Liver (tissue), 9 donors: ENCODE measurements around the gene GPATCH2L. TPM values are rescaled to one million over a fixed set of nuclear protein-coding genes. Genes with fewer than 3 reads are reported as not detected.

ENCODE experiments used
- DNase-seq: peaks from one replicate; pipeline ENCODE4 v3.0.0-alpha.2; 2017; ENCODE audit warnings: low spot score
- H3K27ac ChIP-seq, 2 donors: one replicate each; pipeline ENCODE4 v1.7.0; 2013; ENCODE audit warnings: inconsistent platforms in 2 of 2, low read length in 2 of 2, control low read depth in 1 of 2, low read depth in 1 of 2, mild to moderate bottlenecking in 1 of 2
- H3K27me3 ChIP-seq, 4 donors: one replicate each; pipeline versions ENCODE4 v1.6.1 to v1.7.0; 2013; ENCODE audit warnings: low read length in 3 of 4, inconsistent platforms in 1 of 4, mild to moderate bottlenecking in 1 of 4, moderate library complexity in 1 of 4; ENCODE audit not compliant: control insufficient read depth in 4 of 4, insufficient read depth in 4 of 4
- H3K36me3 ChIP-seq, 4 donors: one replicate each; pipeline versions ENCODE4 v1.6.1 to v1.7.0; 2013; ENCODE audit warnings: low read length in 3 of 4, mild to moderate bottlenecking in 3 of 4, low read depth in 1 of 4, moderate library complexity in 1 of 4; ENCODE audit not compliant: control insufficient read depth in 4 of 4, insufficient read depth in 3 of 4
- H3K4me1 ChIP-seq, 4 donors: one replicate each; pipeline versions ENCODE4 v1.6.1 to v1.7.0; 2013; ENCODE audit warnings: low read length in 3 of 4, mild to moderate bottlenecking in 3 of 4, moderate library complexity in 1 of 4; ENCODE audit not compliant: control insufficient read depth in 4 of 4, insufficient read depth in 4 of 4
- H3K4me3 ChIP-seq, 3 donors: one replicate each; pipeline versions ENCODE4 v1.6.1 to v1.7.0; 2013; ENCODE audit warnings: low read length in 3 of 3, control low read depth in 1 of 3, low read depth in 1 of 3, mild to moderate bottlenecking in 1 of 3
- H3K9ac ChIP-seq, 2 donors: one replicate each; pipeline ENCODE4 v1.7.0; 2013; ENCODE audit warnings: low read length in 2 of 2, mild to moderate bottlenecking in 2 of 2, moderate library complexity in 2 of 2, control low read depth in 1 of 2, low read depth in 1 of 2
- H3K9me3 ChIP-seq, 4 donors: one replicate each; pipeline versions ENCODE4 v1.6.1 to v1.7.0; 2013; ENCODE audit warnings: low read length in 3 of 4; ENCODE audit not compliant: control insufficient read depth in 4 of 4
- EGR1 ChIP-seq, 2 donors: IDR thresholded peaks; 2 replicates each; pipeline ENCODE4 v1.6.1; 2016 to 2018; ENCODE audit warnings: antibody characterized with exemption in 2 of 2, low read depth in 2 of 2
- HNF4A ChIP-seq, 2 donors: conservative IDR thresholded peaks; 2 replicates each; pipeline ENCODE4 v1.6.1; 2016; ENCODE audit warnings: antibody characterized with exemption in 2 of 2, mild to moderate bottlenecking in 2 of 2
- HNF4G ChIP-seq: IDR thresholded peaks from 2 replicates; pipeline ENCODE4 v1.6.1; 2016; ENCODE audit warnings: antibody characterized with exemption
- JUND ChIP-seq, 2 donors: IDR thresholded peaks; 2 replicates each; pipeline ENCODE4 v1.6.1; 2016; ENCODE audit warnings: antibody characterized with exemption in 2 of 2
- RAD21 ChIP-seq, 2 donors: IDR thresholded peaks; 2 replicates each; pipeline ENCODE4 v1.6.1; 2016; ENCODE audit warnings: antibody characterized with exemption in 2 of 2, mild to moderate bottlenecking in 2 of 2
- RXRA ChIP-seq, 2 donors: IDR thresholded peaks; 2 replicates each; pipeline ENCODE4 v1.6.1; 2017 to 2018; ENCODE audit warnings: antibody characterized with exemption in 2 of 2, mild to moderate bottlenecking in 1 of 2
- SP1 ChIP-seq: IDR thresholded peaks from 2 replicates; pipeline ENCODE4 v1.6.1; 2018; ENCODE audit warnings: antibody characterized with exemption, mild to moderate bottlenecking
- TAF1 ChIP-seq: conservative IDR thresholded peaks from 2 replicates; pipeline ENCODE4 v1.6.1; 2016; ENCODE audit warnings: antibody characterized with exemption, mild to moderate bottlenecking
- YY1 ChIP-seq: IDR thresholded peaks from 2 replicates; pipeline ENCODE4 v1.6.1; 2016; ENCODE audit warnings: antibody characterized with exemption, mild to moderate bottlenecking
- WGBS: extraction: QIAGEN DNeasy Blood & Tissue Kit; methylation state at CpG from one replicate; pipeline ENCODE4 v1.1.7; 2013; 5-methylcytosine and 5-hydroxymethylcytosine counted together
- polyA plus RNA-seq, 2 donors: library from polyadenylated mRNA; stranded (reverse) in 1 of 2; unstranded in 1 of 2; fragments of 200-250 nt in 1 of 2; fragments of >200 nt in 1 of 2; fragmentation: Nextera tagmentation in 1 of 2; extraction: Ambion mirVana in 1 of 2; gene quantifications; one replicate each; pipeline versions ENCODE4 v1.2.1 to v1.2.3, GENCODE V29; 2013 to 2015
- total RNA-seq, 2 donors: library from RNA; depleted of rRNA; stranded (reverse); fragments of >200 nt; gene quantifications; one replicate each; pipeline ENCODE4 v1.2.3, GENCODE V29; 2014
- TF ChIP-seq, protein P1 (sequence below): IDR thresholded peaks from 2 replicates; pipeline ENCODE4 v1.6.1; 2016; ENCODE audit warnings: antibody characterized with exemption, mild to moderate bottlenecking
- TF ChIP-seq, protein P2 (sequence below): fragments of 150-350 bp; IDR thresholded peaks from 2 replicates; pipeline ENCODE4 v1.5.1; 2017; ENCODE audit warnings: improper control_type of control experiment, low read depth, low read length; ENCODE audit not compliant: missing input control
- TF ChIP-seq, protein P3 (sequence below): IDR thresholded peaks from 2 replicates; pipeline ENCODE4 v1.6.1; 2016; ENCODE audit warnings: antibody characterized with exemption
- TF ChIP-seq, protein P4 (sequence below): IDR thresholded peaks from 2 replicates; pipeline ENCODE4 v1.6.1; 2016; ENCODE audit warnings: antibody characterized with exemption
- donor health status: healthy.
- donor health status: healthy.
- donor health status: healthy.
- donor health status: healthy.
- donor health status: healthy.

Gene GPATCH2L
- total and polyA plus RNA-seq, 4 donors, result 4.5 to 39.5 (median 15.8) TPM

DNA sequence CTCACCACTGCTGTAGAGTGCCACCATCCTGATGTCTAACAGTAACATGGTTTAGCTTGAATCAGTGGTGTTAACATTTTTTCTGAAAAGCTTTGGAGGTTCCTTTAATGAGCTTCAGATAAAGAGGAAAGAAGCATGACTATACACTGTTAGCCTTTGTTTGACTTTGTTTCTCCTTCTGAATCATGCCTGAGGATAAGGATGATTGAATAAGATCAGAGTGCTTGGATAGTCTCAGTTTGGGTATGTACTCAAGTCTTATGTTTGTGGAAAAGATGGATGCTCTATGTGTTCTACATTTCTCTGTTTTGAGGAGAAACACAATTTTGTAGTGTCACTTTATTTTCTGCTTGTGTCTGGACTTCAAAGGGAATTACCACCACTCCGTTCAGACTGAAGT lies 42.0 kb downstream of the GPATCH2L start:
- Histone ChIP-seq H3K4me1 (no peaks in the 10 kb centered on the region), H3K27ac (no peak overlapping the region), H3K27me3 (no peaks in the 10 kb centered on the region), H3K36me3 (peaks cover 2 to 36% (median 25%) of the 10 kb centered on the region in 4 donors), H3K9me3 (no peaks in the 10 kb centered on the region), H3K9ac (no peak overlapping the region), H3K4me3 (no peak overlapping the region)
- DNase-seq, result no peak
- TF ChIP-seq SP1, result no peak
- TF ChIP-seq, protein P1, sequence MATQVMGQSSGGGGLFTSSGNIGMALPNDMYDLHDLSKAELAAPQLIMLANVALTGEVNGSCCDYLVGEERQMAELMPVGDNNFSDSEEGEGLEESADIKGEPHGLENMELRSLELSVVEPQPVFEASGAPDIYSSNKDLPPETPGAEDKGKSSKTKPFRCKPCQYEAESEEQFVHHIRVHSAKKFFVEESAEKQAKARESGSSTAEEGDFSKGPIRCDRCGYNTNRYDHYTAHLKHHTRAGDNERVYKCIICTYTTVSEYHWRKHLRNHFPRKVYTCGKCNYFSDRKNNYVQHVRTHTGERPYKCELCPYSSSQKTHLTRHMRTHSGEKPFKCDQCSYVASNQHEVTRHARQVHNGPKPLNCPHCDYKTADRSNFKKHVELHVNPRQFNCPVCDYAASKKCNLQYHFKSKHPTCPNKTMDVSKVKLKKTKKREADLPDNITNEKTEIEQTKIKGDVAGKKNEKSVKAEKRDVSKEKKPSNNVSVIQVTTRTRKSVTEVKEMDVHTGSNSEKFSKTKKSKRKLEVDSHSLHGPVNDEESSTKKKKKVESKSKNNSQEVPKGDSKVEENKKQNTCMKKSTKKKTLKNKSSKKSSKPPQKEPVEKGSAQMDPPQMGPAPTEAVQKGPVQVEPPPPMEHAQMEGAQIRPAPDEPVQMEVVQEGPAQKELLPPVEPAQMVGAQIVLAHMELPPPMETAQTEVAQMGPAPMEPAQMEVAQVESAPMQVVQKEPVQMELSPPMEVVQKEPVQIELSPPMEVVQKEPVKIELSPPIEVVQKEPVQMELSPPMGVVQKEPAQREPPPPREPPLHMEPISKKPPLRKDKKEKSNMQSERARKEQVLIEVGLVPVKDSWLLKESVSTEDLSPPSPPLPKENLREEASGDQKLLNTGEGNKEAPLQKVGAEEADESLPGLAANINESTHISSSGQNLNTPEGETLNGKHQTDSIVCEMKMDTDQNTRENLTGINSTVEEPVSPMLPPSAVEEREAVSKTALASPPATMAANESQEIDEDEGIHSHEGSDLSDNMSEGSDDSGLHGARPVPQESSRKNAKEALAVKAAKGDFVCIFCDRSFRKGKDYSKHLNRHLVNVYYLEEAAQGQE, result no peak
- 92% methylated on average over 1 of the region's 1 CpG for WGBS

DNA sequence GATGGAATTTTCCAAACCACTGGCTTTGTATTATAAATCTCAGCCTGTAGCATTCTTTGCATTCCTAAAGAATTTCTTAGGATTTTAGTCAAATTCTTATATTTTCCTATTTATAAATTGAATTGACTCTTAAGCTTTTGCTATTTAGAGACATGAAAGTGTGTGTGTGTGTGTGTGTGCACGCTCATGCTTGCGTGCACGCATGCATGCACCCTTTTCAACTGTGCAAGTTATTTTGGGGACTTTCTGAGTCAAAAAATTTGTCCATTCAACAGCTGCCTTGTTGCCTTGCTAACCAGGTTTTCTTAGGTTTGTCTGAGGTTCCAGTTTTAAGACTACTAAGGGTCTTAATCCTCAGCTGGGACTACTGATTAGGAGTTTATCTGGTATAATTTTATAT lies 42.6 kb downstream of the GPATCH2L start:
- H3K4me1 ChIP-seq, result no peaks in the 10 kb centered on the region
- no peak overlapping the region for H3K4me3 ChIP-seq
- TF ChIP-seq HNF4G (no peak), HNF4A (conservative IDR thresholded peaks at IDR 0.05) (no peak), TAF1 (no peak), EGR1 (IDR thresholded peaks at IDR 0.05; ENCODE audit: low read depth in 2 of 2) (no peak), JUND (IDR thresholded peaks at IDR 0.05) (no peak), RAD21 (IDR thresholded peaks at IDR 0.05) (no peak), YY1 (no peak), RXRA (IDR thresholded peaks at IDR 0.05) (no peak)
- TF ChIP-seq, protein P2, sequence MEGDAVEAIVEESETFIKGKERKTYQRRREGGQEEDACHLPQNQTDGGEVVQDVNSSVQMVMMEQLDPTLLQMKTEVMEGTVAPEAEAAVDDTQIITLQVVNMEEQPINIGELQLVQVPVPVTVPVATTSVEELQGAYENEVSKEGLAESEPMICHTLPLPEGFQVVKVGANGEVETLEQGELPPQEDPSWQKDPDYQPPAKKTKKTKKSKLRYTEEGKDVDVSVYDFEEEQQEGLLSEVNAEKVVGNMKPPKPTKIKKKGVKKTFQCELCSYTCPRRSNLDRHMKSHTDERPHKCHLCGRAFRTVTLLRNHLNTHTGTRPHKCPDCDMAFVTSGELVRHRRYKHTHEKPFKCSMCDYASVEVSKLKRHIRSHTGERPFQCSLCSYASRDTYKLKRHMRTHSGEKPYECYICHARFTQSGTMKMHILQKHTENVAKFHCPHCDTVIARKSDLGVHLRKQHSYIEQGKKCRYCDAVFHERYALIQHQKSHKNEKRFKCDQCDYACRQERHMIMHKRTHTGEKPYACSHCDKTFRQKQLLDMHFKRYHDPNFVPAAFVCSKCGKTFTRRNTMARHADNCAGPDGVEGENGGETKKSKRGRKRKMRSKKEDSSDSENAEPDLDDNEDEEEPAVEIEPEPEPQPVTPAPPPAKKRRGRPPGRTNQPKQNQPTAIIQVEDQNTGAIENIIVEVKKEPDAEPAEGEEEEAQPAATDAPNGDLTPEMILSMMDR, result no peak
- TF ChIP-seq, protein P3, sequence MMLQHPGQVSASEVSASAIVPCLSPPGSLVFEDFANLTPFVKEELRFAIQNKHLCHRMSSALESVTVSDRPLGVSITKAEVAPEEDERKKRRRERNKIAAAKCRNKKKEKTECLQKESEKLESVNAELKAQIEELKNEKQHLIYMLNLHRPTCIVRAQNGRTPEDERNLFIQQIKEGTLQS, result no peak
- TF ChIP-seq, protein P4, sequence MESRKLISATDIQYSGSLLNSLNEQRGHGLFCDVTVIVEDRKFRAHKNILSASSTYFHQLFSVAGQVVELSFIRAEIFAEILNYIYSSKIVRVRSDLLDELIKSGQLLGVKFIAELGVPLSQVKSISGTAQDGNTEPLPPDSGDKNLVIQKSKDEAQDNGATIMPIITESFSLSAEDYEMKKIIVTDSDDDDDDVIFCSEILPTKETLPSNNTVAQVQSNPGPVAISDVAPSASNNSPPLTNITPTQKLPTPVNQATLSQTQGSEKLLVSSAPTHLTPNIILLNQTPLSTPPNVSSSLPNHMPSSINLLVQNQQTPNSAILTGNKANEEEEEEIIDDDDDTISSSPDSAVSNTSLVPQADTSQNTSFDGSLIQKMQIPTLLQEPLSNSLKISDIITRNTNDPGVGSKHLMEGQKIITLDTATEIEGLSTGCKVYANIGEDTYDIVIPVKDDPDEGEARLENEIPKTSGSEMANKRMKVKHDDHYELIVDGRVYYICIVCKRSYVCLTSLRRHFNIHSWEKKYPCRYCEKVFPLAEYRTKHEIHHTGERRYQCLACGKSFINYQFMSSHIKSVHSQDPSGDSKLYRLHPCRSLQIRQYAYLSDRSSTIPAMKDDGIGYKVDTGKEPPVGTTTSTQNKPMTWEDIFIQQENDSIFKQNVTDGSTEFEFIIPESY, result no peak
- no peaks in the 10 kb centered on the region for H3K27me3 ChIP-seq
- H3K27ac ChIP-seq, result no peak overlapping the region
- peaks cover 2 to 36% (median 25%) of the 10 kb centered on the region in 4 donors for H3K36me3 ChIP-seq
- WGBS, result 91% methylated on average over 3 of the region's 3 CpGs
- no peak for DNase-seq
- no peak overlapping the region for H3K9ac ChIP-seq
- H3K9me3 ChIP-seq, result no peaks in the 10 kb centered on the region
